Hippocampal formation (tissue), 2 donors: Measurements from ENCODE around the gene DGUOK.

Experiments used
- DNase-seq, 2 donors: peaks; one replicate each; lab custom pipeline; 2025; lab: John Stamatoyannopoulos, UW

DGUOK gene

DNA sequence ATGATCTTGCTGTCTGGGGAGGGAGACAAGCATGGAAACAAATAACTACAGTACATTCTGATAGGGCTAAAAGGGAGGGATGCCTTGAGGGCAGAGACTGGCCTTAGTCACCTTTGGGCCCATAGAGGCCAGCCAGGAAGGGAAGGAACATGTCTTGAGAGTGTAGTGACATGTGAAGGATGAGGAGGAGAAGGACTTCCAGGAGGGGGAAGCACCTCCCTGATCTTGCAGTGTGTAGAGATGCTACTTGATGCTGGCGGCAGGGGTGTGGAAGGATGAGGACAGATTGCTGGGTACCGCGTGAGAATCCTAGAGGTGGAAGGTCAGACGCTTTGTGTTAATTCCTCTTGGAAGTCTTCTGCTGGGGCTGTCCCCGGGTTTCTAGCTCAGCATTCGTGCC lies 71.1 kb downstream of the DGUOK start:
- DNase-seq, result no peak

- no peak for DNase-seq
Measured at GRCh38 chr2:73998451-73998850, 71.8 kb downstream of the DGUOK start.

DNA sequence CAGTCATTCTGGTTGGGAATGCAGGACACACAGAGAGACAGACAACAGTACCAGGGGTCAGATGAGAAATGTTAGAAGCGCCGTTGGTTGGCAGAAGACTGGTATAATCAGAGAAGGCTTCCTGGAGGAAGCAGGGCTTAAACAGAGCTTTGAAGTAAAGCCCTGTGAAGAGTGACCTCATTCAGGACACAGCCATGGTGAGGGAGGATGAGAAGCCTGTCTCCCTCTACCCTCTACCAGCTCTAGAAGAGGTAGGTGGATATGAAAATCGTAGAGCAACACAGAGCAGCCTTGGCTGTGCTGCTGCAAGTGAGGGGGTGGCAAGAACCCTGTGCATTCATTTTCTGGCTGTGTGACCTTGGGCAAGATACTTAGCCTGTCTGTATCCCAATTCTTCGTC lies 72.3 kb downstream of the DGUOK start:
- no peak for DNase-seq

GRCh38 chr2:73999881-74000597 lies 73.4 kb downstream of the DGUOK start:
- DNase-seq, result no peak

- no peak for DNase-seq
Measured at GRCh38 chr2:74000666-74001065, 74.0 kb downstream of the DGUOK start.

GRCh38 chr2:74001121-74001520 lies 74.4 kb downstream of the DGUOK start:
- DNase-seq, result no peak

DNA sequence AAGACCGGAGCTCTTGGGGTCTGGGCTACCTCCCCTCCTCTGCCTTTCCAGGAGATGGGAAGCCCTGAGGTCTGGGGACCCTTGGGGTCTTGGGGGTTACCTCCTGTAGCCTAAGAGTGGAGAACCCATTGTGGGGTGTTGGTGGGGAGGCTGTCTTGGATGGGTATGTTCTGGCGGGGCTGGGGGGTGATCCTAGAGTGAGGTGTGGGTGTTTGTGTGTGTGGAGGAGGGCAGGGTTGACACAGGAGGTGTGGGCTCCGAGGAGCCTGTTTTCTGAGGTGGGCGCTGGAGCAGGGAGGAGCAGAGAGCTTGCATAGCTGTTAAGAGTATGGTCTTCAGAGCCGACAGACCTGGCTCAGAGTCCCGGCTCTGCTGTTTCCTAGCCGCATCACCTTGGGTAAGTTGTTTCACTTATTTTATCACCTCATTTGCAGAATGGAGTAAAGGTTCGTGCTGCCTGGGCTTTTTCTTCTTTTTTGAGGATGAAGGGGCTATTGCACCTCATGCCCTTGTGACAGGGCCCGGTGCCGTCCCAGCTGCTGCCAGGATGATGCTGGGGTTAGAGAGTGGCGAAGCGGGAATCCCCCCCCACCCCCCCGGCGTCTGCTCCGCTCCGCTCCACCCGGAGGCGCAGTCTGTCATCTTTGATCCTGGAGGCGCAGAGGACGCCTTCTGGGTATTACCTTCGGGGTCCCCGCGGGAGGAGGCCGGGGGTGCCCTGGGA lies 75.3 kb downstream of the DGUOK start:
- DNase-seq, result no peak

GRCh38 chr2:74002505-74003421 lies 76.1 kb downstream of the DGUOK start:
- DNase-seq, result peak; percentile 83 to 93

GRCh38 chr2:74003494-74004211 lies 77.0 kb downstream of the DGUOK start:
- peak; percentile 29 to 32 for DNase-seq

GRCh38 chr2:74004212-74005182 lies 77.8 kb downstream of the DGUOK start:
- peak in 1 of 2 donors; percentile 20 for DNase-seq

DNA sequence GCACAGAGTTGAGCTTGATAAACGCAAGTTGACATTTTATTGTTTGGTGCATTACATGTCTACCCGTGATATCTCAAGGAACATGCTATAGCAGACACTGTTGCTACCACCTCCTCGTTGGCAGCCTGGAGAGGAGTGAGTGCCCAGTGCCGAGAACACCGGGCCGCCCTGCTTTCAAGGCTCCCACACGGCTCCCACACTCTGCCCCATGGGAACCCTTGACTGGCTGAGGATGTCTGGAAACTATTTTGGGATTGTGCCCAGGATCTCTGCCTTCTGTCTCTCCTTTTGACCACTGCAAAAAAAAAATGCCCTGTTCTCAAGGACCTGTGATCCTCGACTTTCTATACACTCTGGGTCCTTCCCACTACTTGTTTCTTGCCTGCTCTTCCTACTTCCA lies 79.1 kb downstream of the DGUOK start:
- DNase-seq, result no peak

- peak in 1 of 2 donors; percentile 41 for DNase-seq
Measured at GRCh38 chr2:74006459-74006858, 79.8 kb downstream of the DGUOK start.

DNA sequence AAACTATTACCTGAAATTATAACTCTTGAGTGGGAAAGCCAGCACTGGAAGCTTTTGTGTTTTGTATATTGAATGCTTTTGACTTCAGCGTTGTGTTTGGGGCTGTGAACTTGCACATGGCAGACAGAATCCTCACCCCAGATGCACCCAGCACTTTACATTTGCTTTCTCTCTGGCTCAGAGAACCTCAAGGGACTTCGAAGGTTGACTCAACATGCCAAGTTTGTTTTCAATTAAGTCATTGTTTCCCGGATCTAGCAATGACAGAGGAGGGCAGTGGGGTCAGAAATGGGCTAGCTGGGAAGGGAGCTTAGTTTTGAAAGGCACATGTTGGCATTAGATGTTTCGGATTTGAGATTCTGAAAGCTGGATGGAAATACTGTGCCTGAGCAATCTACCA lies 80.4 kb downstream of the DGUOK start:
- DNase-seq, result no peak

DNA sequence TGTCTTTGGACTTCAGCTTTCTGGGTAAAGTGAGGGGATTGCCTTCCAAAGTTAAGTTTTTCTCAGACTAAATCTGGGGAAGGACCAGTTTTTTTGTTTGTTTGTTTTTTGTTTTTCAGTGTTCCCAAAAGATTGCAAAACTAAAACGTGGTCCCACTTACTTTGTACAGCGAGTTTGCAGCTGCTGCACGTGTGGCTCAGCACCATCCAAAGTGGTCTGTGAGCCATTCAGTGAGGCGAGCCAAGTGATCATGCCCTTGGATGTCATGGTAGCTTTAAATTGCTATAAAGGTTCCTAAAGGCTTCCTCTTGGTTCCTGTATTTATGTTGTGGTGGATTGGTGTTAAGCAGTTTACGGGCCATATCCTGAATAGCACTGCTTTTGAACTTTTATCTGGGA lies 81.0 kb downstream of the DGUOK start:
- no peak for DNase-seq
